22Rv1 (cell line): ENCODE measurements around the gene GBA2.

Experiments used
- H3K27ac ChIP-seq: fragments of 450-650 bp; 2 replicates; pipeline ENCODE4 v1.5.1; 2017
- ZFX ChIP-seq: fragments of 450-650 bp; IDR thresholded peaks from 2 replicates; pipeline ENCODE4 v1.6.1; 2017; ENCODE audit warnings: antibody characterized with exemption, borderline replicate concordance
- TF ChIP-seq, protein P1 (sequence below): fragments of 450-650 bp; IDR thresholded peaks from 2 replicates; pipeline ENCODE4 v1.5.1; 2017; ENCODE audit warnings: mild to moderate bottlenecking

The GBA2 gene

DNA sequence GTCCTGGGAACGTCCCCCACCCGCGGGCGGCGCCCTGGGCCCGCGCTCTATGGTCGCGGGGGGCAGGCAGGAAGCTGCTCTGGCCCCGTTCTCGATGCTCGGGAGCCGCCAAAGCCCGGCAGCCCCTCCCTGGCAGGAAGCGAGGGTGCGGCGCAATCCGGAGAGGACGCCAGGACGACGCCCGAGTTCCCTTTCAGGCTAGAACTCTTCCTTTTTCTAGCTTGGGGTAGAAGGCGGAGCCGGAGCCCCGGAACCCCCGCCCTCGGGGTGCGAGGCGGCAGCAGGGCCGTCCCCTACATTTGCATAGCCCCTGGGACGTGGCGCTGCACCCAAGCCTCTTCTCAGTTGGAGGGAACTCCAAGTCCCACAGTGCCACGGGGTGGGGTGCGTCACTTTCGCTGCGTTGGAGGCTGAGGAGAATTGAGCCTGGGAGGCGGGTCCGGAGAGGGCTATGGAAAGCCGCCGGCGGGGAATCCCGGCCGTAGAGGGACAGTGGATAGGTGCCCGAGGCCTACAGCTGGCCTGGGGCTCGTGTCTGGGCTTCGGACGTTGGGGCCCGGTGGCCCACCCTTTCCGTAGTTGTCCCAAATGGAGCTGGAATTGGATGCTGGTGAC lies 16.7 kb downstream of the GBA2 start, which contains the start of the genes CREB3 and TLN1:
Gene CREB3, plus strand, starts transcription at position 482 of the 615 bp plus-strand sequence. Its CDS starts 107 bp downstream, at position 589.
Gene TLN1, minus strand, starts transcription at position 11 of the 615 bp plus-strand sequence. CDS start 6,501 bp downstream, outside the sequence.
- no peak for TF ChIP-seq ZFX
- TF ChIP-seq, protein P1, sequence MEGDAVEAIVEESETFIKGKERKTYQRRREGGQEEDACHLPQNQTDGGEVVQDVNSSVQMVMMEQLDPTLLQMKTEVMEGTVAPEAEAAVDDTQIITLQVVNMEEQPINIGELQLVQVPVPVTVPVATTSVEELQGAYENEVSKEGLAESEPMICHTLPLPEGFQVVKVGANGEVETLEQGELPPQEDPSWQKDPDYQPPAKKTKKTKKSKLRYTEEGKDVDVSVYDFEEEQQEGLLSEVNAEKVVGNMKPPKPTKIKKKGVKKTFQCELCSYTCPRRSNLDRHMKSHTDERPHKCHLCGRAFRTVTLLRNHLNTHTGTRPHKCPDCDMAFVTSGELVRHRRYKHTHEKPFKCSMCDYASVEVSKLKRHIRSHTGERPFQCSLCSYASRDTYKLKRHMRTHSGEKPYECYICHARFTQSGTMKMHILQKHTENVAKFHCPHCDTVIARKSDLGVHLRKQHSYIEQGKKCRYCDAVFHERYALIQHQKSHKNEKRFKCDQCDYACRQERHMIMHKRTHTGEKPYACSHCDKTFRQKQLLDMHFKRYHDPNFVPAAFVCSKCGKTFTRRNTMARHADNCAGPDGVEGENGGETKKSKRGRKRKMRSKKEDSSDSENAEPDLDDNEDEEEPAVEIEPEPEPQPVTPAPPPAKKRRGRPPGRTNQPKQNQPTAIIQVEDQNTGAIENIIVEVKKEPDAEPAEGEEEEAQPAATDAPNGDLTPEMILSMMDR, result peak; percentile 41
- peak within 1 kb of the TSS; percentile 94 for H3K27ac ChIP-seq

GRCh38 chr9:35731415-35732184 lies 17.4 kb downstream of the GBA2 start:
- TF ChIP-seq, protein P1, result no peak
- TF ChIP-seq ZFX, result no peak
- H3K27ac ChIP-seq, result peak overlapping the region; percentile 94

GRCh38 chr9:35730486-35730854 lies 18.6 kb downstream of the GBA2 start:
- no peak for TF ChIP-seq ZFX
- TF ChIP-seq, protein P1, result no peak
- peak overlapping the region; percentile 94; the same call in 1 of the 2 replicates for H3K27ac ChIP-seq

GRCh38 chr9:35729700-35730485 lies 19.1 kb downstream of the GBA2 start:
- H3K27ac ChIP-seq, result no peak overlapping the region
- TF ChIP-seq ZFX, result no peak
- TF ChIP-seq, protein P1, result peak; percentile 68

DNA sequence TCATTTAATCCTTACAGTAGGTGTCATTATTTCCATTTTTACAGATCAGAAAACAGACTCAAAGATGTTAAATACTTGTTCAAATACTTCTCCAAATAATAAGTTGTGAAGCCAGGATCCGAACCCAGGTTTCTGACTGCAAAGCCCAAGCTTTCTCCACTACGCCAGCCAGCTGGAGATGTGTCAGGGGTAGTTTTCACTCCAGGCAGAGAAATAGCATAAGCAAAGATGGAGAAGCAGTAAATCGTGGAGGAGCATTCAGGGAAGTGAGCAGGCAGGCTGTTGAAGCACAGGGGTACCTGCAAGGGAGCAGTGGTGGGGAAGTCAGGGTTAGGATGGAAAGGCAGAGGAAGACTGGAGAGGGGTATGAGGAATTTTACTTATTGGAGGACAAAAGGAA lies 19.9 kb downstream of the GBA2 start:
- no peak for TF ChIP-seq ZFX
- H3K27ac ChIP-seq, result no peak overlapping the region

DNA sequence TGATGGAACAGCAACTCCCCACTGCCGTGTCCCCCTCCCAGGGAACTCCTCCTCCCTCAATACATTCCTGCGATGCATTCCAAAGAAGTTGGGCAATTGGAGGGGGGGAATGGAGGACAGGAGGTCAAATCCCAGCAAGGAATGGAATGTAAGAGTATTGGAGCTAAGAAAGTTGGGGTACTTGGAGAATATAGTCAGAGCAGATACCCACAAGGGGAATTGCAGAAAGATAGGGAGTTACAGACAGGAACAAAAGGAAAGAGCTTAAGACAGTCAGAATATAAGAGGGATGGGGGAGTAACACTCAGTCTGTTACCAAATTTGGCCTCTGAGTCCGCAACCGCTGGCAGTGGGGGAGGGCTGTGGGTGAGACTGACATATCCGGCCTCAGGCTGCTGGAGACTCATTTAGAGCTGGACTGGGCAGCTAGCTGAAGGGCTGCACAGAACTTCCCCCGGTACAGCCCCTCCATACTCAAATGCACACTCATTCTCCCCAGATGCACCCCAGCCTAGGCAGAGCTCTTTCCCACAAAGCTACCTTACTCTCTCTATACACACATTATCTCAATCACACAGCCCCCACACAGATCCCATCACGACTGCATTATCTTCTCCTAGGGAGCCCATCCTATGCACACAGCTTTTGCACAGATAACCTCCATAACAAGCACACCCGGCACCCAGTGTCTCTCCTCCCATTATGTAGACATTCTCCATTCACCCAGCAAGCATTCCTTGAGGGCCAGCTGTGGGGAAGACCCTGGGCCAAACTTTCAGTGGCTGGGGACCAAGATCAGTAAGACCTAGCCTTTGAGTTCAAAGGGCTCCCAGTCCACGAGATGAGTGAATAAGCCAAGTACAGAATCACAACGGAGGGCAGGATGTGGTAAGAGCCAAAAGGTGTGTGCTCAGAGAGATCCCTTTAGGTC lies 20.7 kb downstream of the GBA2 start:
- no peak for TF ChIP-seq ZFX
- TF ChIP-seq, protein P1, result no peak
- no peak overlapping the region for H3K27ac ChIP-seq

- no peak overlapping the region for H3K27ac ChIP-seq
- no peak for TF ChIP-seq ZFX
- TF ChIP-seq, protein P1, result no peak
Measured at GRCh38 chr9:35727676-35728040, 21.4 kb downstream of the GBA2 start.
